NCI-H1048 (cell line): Measurements from ENCODE around the gene PLSCR1.

Experiments
- DNase-seq: peaks from one replicate; lab custom pipeline; 2025; lab: John Stamatoyannopoulos, UW

Gene PLSCR1

GRCh38 chr3:146544002-146544928 is at the start of gene PLSCR1:
Gene PLSCR1, minus strand, starts transcription at chr3:146544607. Its CDS starts 8,055 bp downstream, at chr3:146536552.
- DNase-seq = peak; percentile 85

GRCh38 chr3:146593776-146594175 is 49.4 kb upstream of the PLSCR1 start:
- DNase-seq = no peak

- no peak for DNase-seq
These were observed 46.1 kb upstream of the PLSCR1 start for GRCh38 chr3:146590521-146590920.

GRCh38 chr3:146589899-146590508 is 45.6 kb upstream of the PLSCR1 start:
- no peak for DNase-seq

- DNase-seq = no peak
These were observed 40.7 kb upstream of the PLSCR1 start for GRCh38 chr3:146585156-146585555.

GRCh38 chr3:146581951-146582467 is 37.6 kb upstream of the PLSCR1 start:
- no peak for DNase-seq

- DNase-seq = no peak
These were observed 36.7 kb upstream of the PLSCR1 start for GRCh38 chr3:146581080-146581601.

- DNase-seq = no peak
These were observed 33.3 kb upstream of the PLSCR1 start for GRCh38 chr3:146577662-146578061.

- DNase-seq = no peak
These were observed 31.2 kb upstream of the PLSCR1 start for GRCh38 chr3:146575636-146576035.

- DNase-seq = no peak
These were observed 29.8 kb upstream of the PLSCR1 start for GRCh38 chr3:146574173-146574572.

GRCh38 chr3:146569314-146569713 is 24.9 kb upstream of the PLSCR1 start:
- DNase-seq = no peak

GRCh38 chr3:146566138-146566537 is 21.7 kb upstream of the PLSCR1 start:
- no peak for DNase-seq

GRCh38 chr3:146561879-146562278 is 17.5 kb upstream of the PLSCR1 start:
- DNase-seq = no peak

GRCh38 chr3:146561463-146561862 is 17.1 kb upstream of the PLSCR1 start:
- no peak for DNase-seq

GRCh38 chr3:146560678-146561077 is 16.3 kb upstream of the PLSCR1 start:
- no peak for DNase-seq

GRCh38 chr3:146559388-146559787 is 15.0 kb upstream of the PLSCR1 start:
- DNase-seq = no peak

- no peak for DNase-seq
These were observed 14.4 kb upstream of the PLSCR1 start for GRCh38 chr3:146558781-146559180.

- no peak for DNase-seq
These were observed 13.3 kb upstream of the PLSCR1 start for GRCh38 chr3:146557745-146558144.

- no peak for DNase-seq
These were observed 10.9 kb upstream of the PLSCR1 start for GRCh38 chr3:146555311-146555710.

- no peak for DNase-seq
These were observed 9.8 kb upstream of the PLSCR1 start for GRCh38 chr3:146554151-146554760.

- no peak for DNase-seq
These were observed 6.5 kb upstream of the PLSCR1 start for GRCh38 chr3:146550743-146551510.
